MCF 10A (cell line): ENCODE measurements around the gene KCNS3. TPM values are rescaled to one million over a fixed set of nuclear protein-coding genes. Genes with fewer than 3 reads are reported as not detected.

Source experiments
- BruUV-seq: library from RNA; stranded (reverse); fragments of 400-500 nt; replicated peaks from 2 replicates; lab custom pipeline; 2021; lab: Mats Ljungman, UMichigan
- CTCF ChIA-PET: fragments of 300-600 bp; sonication (Branson Sonifier 250); formaldehyde crosslinking; extraction: SDS; loops from one replicate; lab custom pipeline; 2021; ENCODE audit warnings: antibody characterized with exemption, inconsistent platforms; lab: Yijun Ruan, JAX
- POLR2A ChIA-PET: fragments of 300-600, 350-650 bp; sonication (Branson Sonifier 250); formaldehyde crosslinking; extraction: SDS; loops from one replicate; lab custom pipeline; 2020; ENCODE audit warnings: antibody characterized with exemption, inconsistent platforms; lab: Yijun Ruan, JAX
- DNase-seq: peaks from one replicate; pipeline ENCODE4 v3.0.0-alpha.2; 2018; ENCODE audit not compliant: unreplicated experiment
- H3K27ac Mint-ChIP-seq: one replicate; pipeline ENCODE4 v1.8.0; 2022; ENCODE audit warnings: mild to moderate bottlenecking, low read depth, mixed read lengths; ENCODE audit not compliant: unreplicated experiment
- H3K27me3 Mint-ChIP-seq: one replicate; pipeline ENCODE4 v1.8.0; 2022; ENCODE audit warnings: mixed read lengths; ENCODE audit not compliant: insufficient read depth, unreplicated experiment
- H3K36me3 Mint-ChIP-seq: one replicate; pipeline ENCODE4 v1.8.0; 2022; ENCODE audit warnings: mild to moderate bottlenecking, moderate library complexity, mixed read lengths; ENCODE audit not compliant: insufficient read depth, unreplicated experiment
- H3K4me1 Mint-ChIP-seq: one replicate; pipeline ENCODE4 v1.8.0; 2022; ENCODE audit warnings: mixed read lengths; ENCODE audit not compliant: insufficient read depth, unreplicated experiment
- H3K4me3 Mint-ChIP-seq: one replicate; pipeline ENCODE4 v1.8.0; 2022; ENCODE audit warnings: mild to moderate bottlenecking, moderate library complexity, mixed read lengths; ENCODE audit not compliant: unreplicated experiment
- H3K9me3 Mint-ChIP-seq: one replicate; pipeline ENCODE4 v1.8.0; 2022; ENCODE audit warnings: mixed read lengths; ENCODE audit not compliant: unreplicated experiment
- intact Hi-C: fragments of 100-400 bp; cut with micrococcal nuclease; formaldehyde crosslinking; loops from 2 replicates; pipeline ENCODE4 v1.14.1; 2022
- total RNA-seq: library from RNA; stranded (reverse); gene quantifications from 2 replicates; pipeline ENCODE4 v1.2.3, GENCODE V29; 2022
- TF ChIP-seq, protein P1 (sequence below): fragments of 200-600 bp; IDR thresholded peaks from one replicate; pipeline ENCODE4 v1.8.0; 2022; ENCODE audit warnings: antibody characterized with exemption, mild to moderate bottlenecking; ENCODE audit not compliant: unreplicated experiment

KCNS3 gene
- total RNA-seq, 1 experiment from 2014 or later = 0.84 TPM

DNA sequence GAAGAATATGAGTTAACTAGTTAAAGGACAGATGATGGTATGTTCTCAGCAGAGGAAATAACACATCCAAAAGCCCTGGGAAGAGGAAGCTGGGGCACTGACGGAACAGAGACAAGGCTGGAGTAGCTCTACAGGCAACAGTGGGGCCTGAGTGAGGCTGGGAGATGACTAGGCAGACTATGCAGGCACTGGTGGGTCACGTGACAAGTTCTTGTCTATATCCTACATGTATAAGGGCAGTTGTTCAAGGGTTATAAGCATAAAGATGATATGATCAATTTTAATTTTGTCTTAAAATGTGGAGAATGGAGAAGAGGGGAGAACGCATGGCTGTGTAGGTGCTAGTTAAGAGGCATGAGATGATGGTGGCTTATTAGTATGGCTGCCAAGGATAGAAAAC lies 68.6 kb downstream of the KCNS3 start:
- DNase-seq = no peak
- CTCF ChIA-PET = interaction anchor here (1.0 kb wide), 1 partner anchor 52 kb away, joined by 3 read pairs; no protein-coding TSS in a partner anchor
- H3K4me1 Mint-ChIP-seq = no peaks in the 10 kb centered on the region
- no peaks in the 10 kb centered on the region for H3K36me3 Mint-ChIP-seq
- H3K4me3 Mint-ChIP-seq = no peak overlapping the region
- H3K27ac Mint-ChIP-seq = no peak overlapping the region
- H3K9me3 Mint-ChIP-seq = no peaks in the 10 kb centered on the region
- peaks cover 14% of the 10 kb centered on the region for H3K27me3 Mint-ChIP-seq
- POLR2A ChIA-PET = no interaction called here
- no TSS peak for BruUV-seq
- TF ChIP-seq, protein P1, sequence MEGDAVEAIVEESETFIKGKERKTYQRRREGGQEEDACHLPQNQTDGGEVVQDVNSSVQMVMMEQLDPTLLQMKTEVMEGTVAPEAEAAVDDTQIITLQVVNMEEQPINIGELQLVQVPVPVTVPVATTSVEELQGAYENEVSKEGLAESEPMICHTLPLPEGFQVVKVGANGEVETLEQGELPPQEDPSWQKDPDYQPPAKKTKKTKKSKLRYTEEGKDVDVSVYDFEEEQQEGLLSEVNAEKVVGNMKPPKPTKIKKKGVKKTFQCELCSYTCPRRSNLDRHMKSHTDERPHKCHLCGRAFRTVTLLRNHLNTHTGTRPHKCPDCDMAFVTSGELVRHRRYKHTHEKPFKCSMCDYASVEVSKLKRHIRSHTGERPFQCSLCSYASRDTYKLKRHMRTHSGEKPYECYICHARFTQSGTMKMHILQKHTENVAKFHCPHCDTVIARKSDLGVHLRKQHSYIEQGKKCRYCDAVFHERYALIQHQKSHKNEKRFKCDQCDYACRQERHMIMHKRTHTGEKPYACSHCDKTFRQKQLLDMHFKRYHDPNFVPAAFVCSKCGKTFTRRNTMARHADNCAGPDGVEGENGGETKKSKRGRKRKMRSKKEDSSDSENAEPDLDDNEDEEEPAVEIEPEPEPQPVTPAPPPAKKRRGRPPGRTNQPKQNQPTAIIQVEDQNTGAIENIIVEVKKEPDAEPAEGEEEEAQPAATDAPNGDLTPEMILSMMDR = no peak
- intact Hi-C loops = no loop called here

GRCh38 chr2:17950006-17950405 lies 71.5 kb downstream of the KCNS3 start:
- no peaks in the 10 kb centered on the region for H3K36me3 Mint-ChIP-seq
- H3K4me3 Mint-ChIP-seq = no peak overlapping the region
- intact Hi-C loops = no loop called here
- H3K27me3 Mint-ChIP-seq = peaks cover 12% of the 10 kb centered on the region
- BruUV-seq = no TSS peak
- no peak for DNase-seq
- ChIA-PET CTCF (no interaction called here), POLR2A (no interaction called here)
- TF ChIP-seq, protein P1 = no peak
- no peaks in the 10 kb centered on the region for H3K9me3 Mint-ChIP-seq
- no peak overlapping the region for H3K27ac Mint-ChIP-seq
- H3K4me1 Mint-ChIP-seq = no peaks in the 10 kb centered on the region

DNA sequence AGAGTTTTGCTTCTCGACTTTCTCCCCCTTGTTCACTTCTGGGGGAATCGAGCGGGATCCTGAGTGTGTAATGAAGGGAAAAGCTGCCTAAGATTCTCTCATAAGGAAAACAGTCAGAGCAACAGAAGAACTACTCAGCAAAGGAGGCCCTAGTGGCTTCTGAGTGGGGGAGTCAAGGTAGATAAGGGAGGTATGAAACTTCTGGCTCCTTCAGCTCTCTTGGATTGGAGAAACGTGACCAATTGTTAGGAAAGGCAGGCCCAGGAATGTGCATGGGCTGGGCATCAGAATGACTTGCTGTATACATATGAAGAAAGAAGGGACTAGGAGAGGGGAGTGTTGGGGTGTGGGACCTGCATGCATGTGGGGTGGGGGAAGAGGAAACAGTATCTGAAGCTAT lies 73.1 kb downstream of the KCNS3 start:
- CTCF ChIA-PET = interaction anchor here (0.6 kb wide), 1 partner anchor 1785 kb away, joined by 3 read pairs; no protein-coding TSS in a partner anchor
- DNase-seq = no peak
- intact Hi-C loops = no loop called here
- no peaks in the 10 kb centered on the region for H3K36me3 Mint-ChIP-seq
- no peak overlapping the region for H3K27ac Mint-ChIP-seq
- BruUV-seq = no TSS peak
- no peak overlapping the region for H3K4me3 Mint-ChIP-seq
- POLR2A ChIA-PET = no interaction called here
- no peaks in the 10 kb centered on the region for H3K9me3 Mint-ChIP-seq
- no peaks in the 10 kb centered on the region for H3K4me1 Mint-ChIP-seq
- TF ChIP-seq, protein P1 = no peak
- peaks cover 4% of the 10 kb centered on the region for H3K27me3 Mint-ChIP-seq

DNA sequence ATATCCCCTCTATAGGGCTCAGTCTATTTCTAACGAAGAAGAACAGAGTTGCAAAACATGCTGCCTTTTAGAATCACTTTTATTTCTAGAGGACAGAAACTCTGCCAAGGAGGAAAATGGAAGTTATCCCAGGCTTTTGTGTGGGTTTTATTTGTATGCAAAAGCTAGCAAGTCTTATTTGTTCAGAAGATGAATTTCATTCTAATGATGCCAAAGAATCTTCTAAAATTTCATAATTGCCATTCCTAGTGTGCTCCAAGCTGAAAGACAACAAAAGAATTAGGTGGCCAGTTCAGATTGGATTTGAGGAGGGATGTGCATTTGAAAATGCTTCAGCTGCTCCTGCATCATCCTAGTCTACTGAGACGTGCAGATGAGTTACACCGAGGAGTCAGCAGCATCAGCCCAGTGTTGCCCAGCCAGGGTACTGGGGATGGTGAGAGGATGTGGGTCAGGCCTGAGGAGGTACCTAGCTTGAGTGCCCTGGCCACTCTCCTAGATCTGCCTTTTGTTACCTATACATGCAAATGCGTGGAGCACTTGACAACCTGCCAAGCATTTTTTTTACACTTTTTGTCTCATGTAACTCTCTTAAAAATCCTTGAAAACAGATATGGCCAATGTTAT lies 80.1 kb downstream of the KCNS3 start:
- Mint-ChIP-seq H3K9me3 (peaks cover 8% of the 10 kb centered on the region), H3K4me3 (no peak overlapping the region), H3K27ac (no peak overlapping the region), H3K4me1 (peaks cover 6% of the 10 kb centered on the region), H3K36me3 (no peaks in the 10 kb centered on the region), H3K27me3 (peaks cover 11% of the 10 kb centered on the region)
- ChIA-PET POLR2A (no interaction called here), CTCF (interaction anchor here (0.6 kb wide), 1 partner anchor 61 kb away, joined by 4 read pairs; no protein-coding TSS in a partner anchor)
- BruUV-seq = no TSS peak
- TF ChIP-seq, protein P1 = no peak
- intact Hi-C loops = no loop called here
- DNase-seq = no peak
